ENCODE measurements around the gene PRXL2C. TPM values are rescaled to one million over a fixed set of nuclear protein-coding genes. Genes with fewer than 3 reads are reported as not detected.
"Not testable (repeated sequence)": the region's sequence is repeated elsewhere in the genome, so short reads cannot be mapped to it uniquely, and the experiment has no call there.

The PRXL2C gene
- total and polyA plus RNA-seq, 5 donors from 2014 or later = 7.5 to 20.9 (median 9.8) TPM

- no peak overlapping the region for H3K4me3 ChIP-seq (ENCODE audit: low read depth, low read length)
- H3K9me3 Mint-ChIP-seq = peaks cover 0 to 1% (median 0%) of the 10 kb centered on the region in 7 donors
- ATAC-seq (ENCODE audit: low read depth in 2 of 2) (no peak), DNase-seq (no peak)
- H3K4me1 Mint-ChIP-seq = peaks cover 0 to 2% (median 0%) of the 10 kb centered on the region in 4 donors
- H3K27ac ChIP-seq (ENCODE audit: insufficient read depth, low read length, poor library complexity, severe bottlenecking) = no peak overlapping the region
- H3K36me3 Mint-ChIP-seq = no peaks in the 10 kb centered on the region
- H3K27me3 ChIP-seq (ENCODE audit: control insufficient read depth, insufficient read depth, low read length) = no peaks in the 10 kb centered on the region
- H3K9me3 ChIP-seq (ENCODE audit: control insufficient read depth in 2 of 2, low read length in 2 of 2) = no peaks in the 10 kb centered on the region
- no peaks in the 10 kb centered on the region for H3K36me3 ChIP-seq (ENCODE audit: control insufficient read depth, insufficient read depth, low read length)
- no peaks in the 10 kb centered on the region for H3K4me1 ChIP-seq (ENCODE audit: control insufficient read depth, insufficient read depth, low read length, poor library complexity, severe bottlenecking)
- no peaks in the 10 kb centered on the region for H3K27me3 Mint-ChIP-seq
- no peak overlapping the region for H3K4me3 Mint-ChIP-seq
- no peak overlapping the region for H3K27ac Mint-ChIP-seq
Observed at GRCh38 chr9:96680812-96681499, 25.8 kb upstream of the PRXL2C start.

- no peaks in the 10 kb centered on the region for H3K9me3 ChIP-seq (ENCODE audit: control insufficient read depth in 2 of 2, low read length in 2 of 2)
- H3K27me3 ChIP-seq (ENCODE audit: control insufficient read depth, insufficient read depth, low read length) = no peaks in the 10 kb centered on the region
- Mint-ChIP-seq H3K36me3 (no peaks in the 10 kb centered on the region), H3K4me3 (no peak overlapping the region), H3K9me3 (peaks cover 0 to 5% (median 0%) of the 10 kb centered on the region in 7 donors), H3K27me3 (peaks cover 7% of the 10 kb centered on the region), H3K4me1 (no peaks in the 10 kb centered on the region), H3K27ac (no peak overlapping the region)
- H3K4me3 ChIP-seq (ENCODE audit: low read depth, low read length) = no peak overlapping the region
- no peaks in the 10 kb centered on the region for H3K4me1 ChIP-seq (ENCODE audit: control insufficient read depth, insufficient read depth, low read length, poor library complexity, severe bottlenecking)
- no peaks in the 10 kb centered on the region for H3K36me3 ChIP-seq (ENCODE audit: control insufficient read depth, insufficient read depth, low read length)
- DNase-seq (no peak), ATAC-seq (ENCODE audit: low read depth in 2 of 2) (no peak)
- H3K27ac ChIP-seq (ENCODE audit: insufficient read depth, low read length, poor library complexity, severe bottlenecking) = no peak overlapping the region
Observed at GRCh38 chr9:96674906-96675538, 19.9 kb upstream of the PRXL2C start.

GRCh38 chr9:96673786-96674185 is 18.7 kb upstream of the PRXL2C start:
- not testable (repeated sequence) for H3K27me3 ChIP-seq (ENCODE audit: control insufficient read depth, insufficient read depth, low read length); H3K27ac Mint-ChIP-seq; H3K4me3 ChIP-seq (ENCODE audit: low read depth, low read length); H3K36me3 Mint-ChIP-seq; H3K4me1 ChIP-seq (ENCODE audit: control insufficient read depth, insufficient read depth, low read length, poor library complexity, severe bottlenecking); H3K36me3 ChIP-seq (ENCODE audit: control insufficient read depth, insufficient read depth, low read length); DNase-seq; H3K27me3 Mint-ChIP-seq; H3K27ac ChIP-seq (ENCODE audit: insufficient read depth, low read length, poor library complexity, severe bottlenecking); ATAC-seq (ENCODE audit: low read depth in 2 of 2); H3K9me3 ChIP-seq (ENCODE audit: control insufficient read depth in 2 of 2, low read length in 2 of 2); H3K4me1 Mint-ChIP-seq; H3K9me3 Mint-ChIP-seq; H3K4me3 Mint-ChIP-seq

GRCh38 chr9:96668868-96669534 is 13.9 kb upstream of the PRXL2C start:
- peaks cover 13% of the 10 kb centered on the region for H3K27me3 Mint-ChIP-seq
- H3K4me3 ChIP-seq (ENCODE audit: low read depth, low read length) = no peak overlapping the region
- no peaks in the 10 kb centered on the region for H3K36me3 ChIP-seq (ENCODE audit: control insufficient read depth, insufficient read depth, low read length)
- no peak overlapping the region for H3K27ac ChIP-seq (ENCODE audit: insufficient read depth, low read length, poor library complexity, severe bottlenecking)
- no peaks in the 10 kb centered on the region for H3K4me1 ChIP-seq (ENCODE audit: control insufficient read depth, insufficient read depth, low read length, poor library complexity, severe bottlenecking)
- H3K4me1 Mint-ChIP-seq = no peaks in the 10 kb centered on the region
- peaks cover 0 to 1% (median 0%) of the 10 kb centered on the region in 7 donors for H3K9me3 Mint-ChIP-seq
- H3K27ac Mint-ChIP-seq = no peak overlapping the region
- H3K27me3 ChIP-seq (ENCODE audit: control insufficient read depth, insufficient read depth, low read length) = no peaks in the 10 kb centered on the region
- H3K36me3 Mint-ChIP-seq = no peaks in the 10 kb centered on the region
- no peak for DNase-seq
- no peak for ATAC-seq (ENCODE audit: low read depth in 2 of 2)
- H3K4me3 Mint-ChIP-seq = no peak overlapping the region
- no peaks in the 10 kb centered on the region for H3K9me3 ChIP-seq (ENCODE audit: control insufficient read depth in 2 of 2, low read length in 2 of 2)

GRCh38 chr9:96667363-96667728 is 12.2 kb upstream of the PRXL2C start:
- no peaks in the 10 kb centered on the region for H3K27me3 ChIP-seq (ENCODE audit: control insufficient read depth, insufficient read depth, low read length)
- H3K9me3 ChIP-seq (ENCODE audit: control insufficient read depth in 2 of 2, low read length in 2 of 2) = no peaks in the 10 kb centered on the region
- H3K4me3 ChIP-seq (ENCODE audit: low read depth, low read length) = no peak overlapping the region
- H3K36me3 ChIP-seq (ENCODE audit: control insufficient read depth, insufficient read depth, low read length) = no peaks in the 10 kb centered on the region
- Mint-ChIP-seq H3K9me3 (no peaks in the 10 kb centered on the region), H3K36me3 (no peaks in the 10 kb centered on the region), H3K4me3 (no peak overlapping the region), H3K27ac (no peak overlapping the region), H3K27me3 (peaks cover 17% of the 10 kb centered on the region), H3K4me1 (no peaks in the 10 kb centered on the region)
- H3K27ac ChIP-seq (ENCODE audit: insufficient read depth, low read length, poor library complexity, severe bottlenecking) = no peak overlapping the region
- ATAC-seq (ENCODE audit: low read depth in 2 of 2) (no peak), DNase-seq (no peak)
- no peaks in the 10 kb centered on the region for H3K4me1 ChIP-seq (ENCODE audit: control insufficient read depth, insufficient read depth, low read length, poor library complexity, severe bottlenecking)

- peak in 2 of 3 donors; percentile 44 to 72 for DNase-seq
- H3K4me3 ChIP-seq (ENCODE audit: low read depth, low read length); H3K4me1 ChIP-seq (ENCODE audit: control insufficient read depth, insufficient read depth, low read length, poor library complexity, severe bottlenecking); H3K27me3 ChIP-seq (ENCODE audit: control insufficient read depth, insufficient read depth, low read length); H3K9me3 Mint-ChIP-seq; H3K36me3 Mint-ChIP-seq; H3K4me3 Mint-ChIP-seq; H3K9me3 ChIP-seq (ENCODE audit: control insufficient read depth in 2 of 2, low read length in 2 of 2); H3K27ac ChIP-seq (ENCODE audit: insufficient read depth, low read length, poor library complexity, severe bottlenecking); H3K36me3 ChIP-seq (ENCODE audit: control insufficient read depth, insufficient read depth, low read length); H3K27ac Mint-ChIP-seq; H3K4me1 Mint-ChIP-seq: not testable (repeated sequence)
- peaks cover 17% of the 10 kb centered on the region for H3K27me3 Mint-ChIP-seq
- peak; percentile 62 to 63 for ATAC-seq (ENCODE audit: low read depth in 2 of 2)
Observed at GRCh38 chr9:96666653-96667362, 11.7 kb upstream of the PRXL2C start.

GRCh38 chr9:96665789-96666188 is 10.7 kb upstream of the PRXL2C start:
- Histone ChIP-seq H3K36me3 (ENCODE audit: control insufficient read depth, insufficient read depth, low read length) (no peaks in the 10 kb centered on the region), H3K27ac (ENCODE audit: insufficient read depth, low read length, poor library complexity, severe bottlenecking) (no peak overlapping the region), H3K27me3 (ENCODE audit: control insufficient read depth, insufficient read depth, low read length) (no peaks in the 10 kb centered on the region), H3K4me3 (ENCODE audit: low read depth, low read length) (no peak overlapping the region), H3K9me3 (ENCODE audit: control insufficient read depth in 2 of 2, low read length in 2 of 2) (no peaks in the 10 kb centered on the region), H3K4me1 (ENCODE audit: control insufficient read depth, insufficient read depth, low read length, poor library complexity, severe bottlenecking) (no peaks in the 10 kb centered on the region)
- DNase-seq = no peak
- no peaks in the 10 kb centered on the region for H3K36me3 Mint-ChIP-seq
- no peak for ATAC-seq (ENCODE audit: low read depth in 2 of 2)
- H3K27ac Mint-ChIP-seq = peak overlapping the region in 1 of 3 donors; percentile 51
- no peaks in the 10 kb centered on the region for H3K9me3 Mint-ChIP-seq
- H3K4me1 Mint-ChIP-seq = no peaks in the 10 kb centered on the region
- peaks cover 17% of the 10 kb centered on the region for H3K27me3 Mint-ChIP-seq
- H3K4me3 Mint-ChIP-seq = no peak overlapping the region
